K562 (cell line): Measurements from ENCODE around the gene FAR2. TPM values are rescaled to one million over a fixed set of nuclear protein-coding genes. Genes with fewer than 3 reads are reported as not detected.

ENCODE experiments used
- polyA plus RNA-seq, 8 experiments: library from polyadenylated mRNA; depleted of rRNA in 4 of 8; stranded (reverse) in 5 of 8; unstranded in 3 of 8; fragments of >200 nt; fragmentation: Nextera tagmentation in 2 of 8; fragmentation: Illumina TruSeq in 1 of 8; extraction: Ambion mirVana in 2 of 8; extraction: Trizol in 1 of 8; gene quantifications; 2 replicates each; pipeline versions ENCODE4 v1.2.1 to v1.2.3, GENCODE V29; 2011 to 2014; ENCODE audit warnings: inconsistent platforms in 1 of 8, missing spikeins in 1 of 8
- total RNA-seq, 7 experiments: library from RNA; depleted of rRNA in 6 of 7; stranded (reverse); fragments of >200 nt in 6 of 7; fragmentation: Illumina TruSeq in 2 of 7; extraction: Trizol in 2 of 7; gene quantifications; 2 replicates each; pipeline versions ENCODE4 v1.2.1 to v1.2.3, GENCODE V29; 2011 to 2021; ENCODE audit warnings: low replicate concordance in 1 of 7
- TF ChIP-seq, protein P1 (sequence below), 2 experiments: fragments of 450-650 bp; IDR thresholded peaks; 2 replicates each; pipeline ENCODE4 v1.6.1; 2018; ENCODE audit warnings: mild to moderate bottlenecking in 2 of 2, low read depth in 1 of 2; ENCODE audit not compliant: partially characterized antibody in 2 of 2
- TF ChIP-seq, protein P2 (sequence below), 2 experiments: fragments of 450-650 bp; conservative IDR thresholded peaks; 2 replicates each; pipeline ENCODE4 v1.6.1; 2017; ENCODE audit warnings: mild to moderate bottlenecking in 2 of 2, moderate library complexity in 2 of 2
- TF ChIP-seq, protein P3 (sequence below): fragments of 450-650 bp; IDR thresholded peaks from 2 replicates; pipeline ENCODE4 v1.6.1; 2018; ENCODE audit warnings: mild to moderate bottlenecking, low read depth; ENCODE audit not compliant: partially characterized antibody

FAR2 gene
- total and polyA plus RNA-seq, 9 of the 15 experiments (the other 6 are each of a cell fraction or from before 2014, with no cell fraction given) = 5.0 to 13.4 (median 8.5) TPM

- TF ChIP-seq, protein P1, sequence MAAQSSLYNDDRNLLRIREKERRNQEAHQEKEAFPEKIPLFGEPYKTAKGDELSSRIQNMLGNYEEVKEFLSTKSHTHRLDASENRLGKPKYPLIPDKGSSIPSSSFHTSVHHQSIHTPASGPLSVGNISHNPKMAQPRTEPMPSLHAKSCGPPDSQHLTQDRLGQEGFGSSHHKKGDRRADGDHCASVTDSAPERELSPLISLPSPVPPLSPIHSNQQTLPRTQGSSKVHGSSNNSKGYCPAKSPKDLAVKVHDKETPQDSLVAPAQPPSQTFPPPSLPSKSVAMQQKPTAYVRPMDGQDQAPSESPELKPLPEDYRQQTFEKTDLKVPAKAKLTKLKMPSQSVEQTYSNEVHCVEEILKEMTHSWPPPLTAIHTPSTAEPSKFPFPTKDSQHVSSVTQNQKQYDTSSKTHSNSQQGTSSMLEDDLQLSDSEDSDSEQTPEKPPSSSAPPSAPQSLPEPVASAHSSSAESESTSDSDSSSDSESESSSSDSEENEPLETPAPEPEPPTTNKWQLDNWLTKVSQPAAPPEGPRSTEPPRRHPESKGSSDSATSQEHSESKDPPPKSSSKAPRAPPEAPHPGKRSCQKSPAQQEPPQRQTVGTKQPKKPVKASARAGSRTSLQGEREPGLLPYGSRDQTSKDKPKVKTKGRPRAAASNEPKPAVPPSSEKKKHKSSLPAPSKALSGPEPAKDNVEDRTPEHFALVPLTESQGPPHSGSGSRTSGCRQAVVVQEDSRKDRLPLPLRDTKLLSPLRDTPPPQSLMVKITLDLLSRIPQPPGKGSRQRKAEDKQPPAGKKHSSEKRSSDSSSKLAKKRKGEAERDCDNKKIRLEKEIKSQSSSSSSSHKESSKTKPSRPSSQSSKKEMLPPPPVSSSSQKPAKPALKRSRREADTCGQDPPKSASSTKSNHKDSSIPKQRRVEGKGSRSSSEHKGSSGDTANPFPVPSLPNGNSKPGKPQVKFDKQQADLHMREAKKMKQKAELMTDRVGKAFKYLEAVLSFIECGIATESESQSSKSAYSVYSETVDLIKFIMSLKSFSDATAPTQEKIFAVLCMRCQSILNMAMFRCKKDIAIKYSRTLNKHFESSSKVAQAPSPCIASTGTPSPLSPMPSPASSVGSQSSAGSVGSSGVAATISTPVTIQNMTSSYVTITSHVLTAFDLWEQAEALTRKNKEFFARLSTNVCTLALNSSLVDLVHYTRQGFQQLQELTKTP (IDR thresholded peaks at IDR 0.05; ENCODE audit: low read depth in 1 of 2, partially characterized antibody in 2 of 2) = no peak
- TF ChIP-seq, protein P2, sequence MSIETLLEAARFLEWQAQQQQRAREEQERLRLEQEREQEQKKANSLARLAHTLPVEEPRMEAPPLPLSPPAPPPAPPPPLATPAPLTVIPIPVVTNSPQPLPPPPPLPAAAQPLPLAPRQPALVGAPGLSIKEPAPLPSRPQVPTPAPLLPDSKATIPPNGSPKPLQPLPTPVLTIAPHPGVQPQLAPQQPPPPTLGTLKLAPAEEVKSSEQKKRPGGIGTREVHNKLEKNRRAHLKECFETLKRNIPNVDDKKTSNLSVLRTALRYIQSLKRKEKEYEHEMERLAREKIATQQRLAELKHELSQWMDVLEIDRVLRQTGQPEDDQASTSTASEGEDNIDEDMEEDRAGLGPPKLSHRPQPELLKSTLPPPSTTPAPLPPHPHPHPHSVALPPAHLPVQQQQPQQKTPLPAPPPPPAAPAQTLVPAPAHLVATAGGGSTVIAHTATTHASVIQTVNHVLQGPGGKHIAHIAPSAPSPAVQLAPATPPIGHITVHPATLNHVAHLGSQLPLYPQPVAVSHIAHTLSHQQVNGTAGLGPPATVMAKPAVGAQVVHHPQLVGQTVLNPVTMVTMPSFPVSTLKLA (conservative IDR thresholded peaks at IDR 0.05) = no peak
- TF ChIP-seq, protein P3, sequence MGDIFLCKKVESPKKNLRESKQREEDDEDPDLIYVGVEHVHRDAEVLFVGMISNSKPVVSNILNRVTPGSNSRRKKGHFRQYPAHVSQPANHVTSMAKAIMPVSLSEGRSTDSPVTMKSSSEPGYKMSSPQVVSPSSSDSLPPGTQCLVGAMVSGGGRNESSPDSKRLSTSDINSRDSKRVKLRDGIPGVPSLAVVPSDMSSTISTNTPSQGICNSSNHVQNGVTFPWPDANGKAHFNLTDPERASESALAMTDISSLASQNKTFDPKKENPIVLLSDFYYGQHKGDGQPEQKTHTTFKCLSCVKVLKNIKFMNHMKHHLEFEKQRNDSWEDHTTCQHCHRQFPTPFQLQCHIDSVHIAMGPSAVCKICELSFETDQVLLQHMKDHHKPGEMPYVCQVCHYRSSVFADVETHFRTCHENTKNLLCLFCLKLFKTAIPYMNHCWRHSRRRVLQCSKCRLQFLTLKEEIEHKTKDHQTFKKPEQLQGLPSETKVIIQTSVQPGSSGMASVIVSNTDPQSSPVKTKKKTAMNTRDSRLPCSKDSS = no peak
Measured at GRCh38 chr12:29301114-29301513, 152.0 kb downstream of the FAR2 start (continued).
